Measurements from ENCODE around the gene GCAT. TPM values are rescaled to one million over a fixed set of nuclear protein-coding genes. Genes with fewer than 3 reads are reported as not detected.
A peak's percentile ranks its signal among the peaks of the same experiment; 100 is the strongest.

The GCAT gene
- total RNA-seq (2014; rRNA removed; shearing (Covaris generic)), result 13.4 and 14.6 TPM in 2 replicates
- 11.6 and 16.0 TPM in 2 replicates for polyA plus RNA-seq (2015; cell fraction: cytosol; rRNA removed)
- polyA plus RNA-seq (2015; cell fraction: nucleus; rRNA removed), result 10.3 and 11.3 TPM in 2 replicates

DNA sequence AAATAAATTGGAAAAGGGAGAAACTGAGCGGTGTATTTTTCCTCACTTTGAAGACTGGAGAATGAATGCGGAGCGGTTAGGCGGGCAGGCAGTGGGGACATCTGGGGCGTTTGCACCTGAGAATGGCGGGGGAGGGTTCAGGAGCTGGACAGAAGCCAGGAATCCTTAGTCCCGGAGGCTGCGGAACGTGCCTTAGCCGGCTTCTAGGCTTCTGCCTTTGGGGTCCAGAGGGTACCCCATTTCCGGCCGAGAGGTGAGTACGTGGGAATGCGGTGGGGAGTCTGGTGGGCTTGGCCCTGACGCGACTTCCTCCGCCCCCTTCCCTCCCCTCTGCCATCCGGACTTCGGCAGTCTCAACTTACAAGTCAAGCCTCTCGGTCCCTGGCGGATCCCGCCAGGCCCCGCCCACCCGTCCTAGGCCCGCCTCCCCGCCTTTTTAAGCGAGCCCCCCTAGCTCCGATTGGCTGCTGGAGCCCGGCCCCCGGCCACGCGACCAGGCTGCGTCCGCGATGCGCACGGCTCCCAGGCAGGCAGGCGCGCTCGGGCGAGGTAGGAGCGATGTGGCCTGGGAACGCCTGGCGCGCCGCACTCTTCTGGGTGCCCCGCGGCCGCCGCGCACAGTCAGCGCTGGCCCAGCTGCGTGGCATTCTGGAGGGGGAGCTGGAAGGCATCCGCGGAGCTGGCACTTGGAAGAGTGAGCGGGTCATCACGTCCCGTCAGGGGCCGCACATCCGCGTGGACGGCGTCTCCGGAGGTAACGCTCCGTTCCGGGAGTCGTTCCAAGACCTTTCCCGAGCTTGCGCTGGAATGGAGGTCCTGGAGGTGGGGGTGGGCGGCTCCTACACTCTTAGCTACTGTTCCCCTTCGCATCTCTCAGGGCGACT lies at the start of gene GCAT:
GCAT (plus strand) TSS at position 525 of the 884 bp plus-strand sequence; CDS start at position 559, 34 bp downstream.
- peak; percentile 89 for DNase-seq (ENCODE audit: low read depth)

DNA sequence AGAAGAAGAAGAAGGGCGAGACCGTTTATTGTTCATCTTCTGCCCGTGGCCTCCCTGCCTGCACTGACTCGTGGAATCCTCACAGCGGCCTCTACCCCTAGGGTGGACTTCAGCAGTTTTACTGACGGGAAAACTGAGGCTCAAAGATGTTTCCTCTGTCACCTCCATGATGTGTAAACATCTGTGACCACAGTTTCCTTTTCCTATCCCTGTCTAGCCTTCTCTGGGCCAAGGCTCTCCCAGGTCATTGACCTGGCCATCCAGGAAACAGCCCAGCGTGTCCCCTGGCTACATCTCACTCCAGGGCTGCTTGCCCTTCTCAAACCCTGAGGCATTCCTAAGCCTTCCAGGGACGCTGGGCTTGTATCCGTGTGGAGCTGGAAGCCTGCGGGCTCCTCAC lies 49.0 kb upstream of the GCAT start:
- DNase-seq (ENCODE audit: low read depth), result no peak

DNA sequence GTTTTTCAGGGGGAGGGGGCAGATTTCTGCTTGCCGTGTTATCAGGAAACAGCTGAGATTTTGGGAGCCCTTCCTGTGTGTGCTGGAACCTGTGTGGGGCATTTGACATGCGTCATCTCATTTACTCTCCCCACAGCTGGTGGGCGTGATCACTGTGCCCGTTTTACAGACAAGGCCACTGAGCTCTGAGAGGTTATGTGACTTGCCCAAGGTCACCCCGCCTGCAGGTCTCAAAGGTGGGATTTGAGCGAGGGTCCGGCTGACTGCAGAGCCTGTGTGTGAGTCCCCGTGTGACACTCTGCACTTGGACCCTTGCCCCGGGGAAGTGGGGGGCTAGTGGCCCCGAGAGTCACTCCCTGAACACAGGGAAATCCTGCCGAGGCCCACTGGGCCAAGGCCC lies 48.5 kb upstream of the GCAT start:
- DNase-seq (ENCODE audit: low read depth), result no peak

DNA sequence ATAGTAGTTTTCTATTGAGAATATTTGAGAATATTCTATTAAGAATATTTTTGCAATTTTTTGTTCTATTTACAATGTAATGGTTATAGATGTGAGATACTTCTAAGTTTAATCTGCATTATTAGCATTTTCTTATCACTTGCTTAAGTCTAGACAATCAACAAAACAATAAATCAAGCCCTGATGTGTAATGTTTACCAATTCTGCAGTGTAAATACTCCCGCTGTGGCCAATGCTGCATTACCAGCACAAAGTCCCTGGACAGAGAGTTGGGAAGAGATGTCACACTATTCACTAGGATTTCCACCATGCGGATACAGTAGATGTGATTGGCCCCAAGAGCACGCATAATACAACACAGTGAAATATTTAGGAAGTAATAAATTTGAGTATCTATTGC lies 47.6 kb upstream of the GCAT start:
- no peak for DNase-seq (ENCODE audit: low read depth)

DNA sequence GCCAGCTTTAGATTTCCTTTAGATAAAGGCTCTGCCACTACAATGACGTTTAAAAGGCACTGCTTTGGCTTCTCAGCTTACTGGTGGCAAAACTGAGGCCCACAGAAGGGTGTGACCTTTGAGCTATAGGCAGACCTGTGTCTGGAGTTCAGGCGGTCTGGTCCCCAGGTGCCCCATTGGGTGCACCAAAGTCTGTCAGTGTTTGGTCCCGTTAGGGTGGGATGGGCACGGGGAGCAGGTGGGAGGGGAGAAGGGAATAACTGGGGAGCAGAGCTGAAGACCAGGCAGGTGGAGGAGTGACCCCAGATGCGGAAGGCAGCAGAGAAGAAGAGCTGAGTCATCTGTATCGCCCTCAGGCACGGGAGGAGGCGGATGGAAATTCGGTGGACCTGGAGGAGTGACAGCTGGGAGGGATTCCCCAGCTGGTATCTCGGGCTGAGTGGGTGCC lies 45.3 kb upstream of the GCAT start:
- no peak for DNase-seq (ENCODE audit: low read depth)

DNA sequence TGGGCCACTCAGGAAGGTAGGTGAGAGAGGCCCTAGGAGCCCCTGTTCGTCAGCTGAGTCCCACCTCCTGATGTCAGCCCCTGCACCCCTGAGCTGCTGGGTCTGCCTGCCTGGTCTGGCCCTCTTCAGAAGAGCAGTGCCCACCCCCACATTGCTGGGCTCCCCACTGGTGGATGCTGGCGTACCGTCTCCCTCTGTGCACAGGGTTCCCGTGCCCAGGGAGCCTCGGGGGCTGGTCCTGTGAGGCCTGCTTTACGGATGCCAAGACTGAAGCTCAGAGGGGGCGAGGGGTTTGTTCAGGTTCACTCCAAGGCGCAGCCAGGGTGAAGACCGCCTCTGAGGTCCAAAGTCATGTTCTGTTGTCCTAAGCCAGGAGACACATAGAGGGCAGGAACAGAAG lies 44.7 kb upstream of the GCAT start:
- DNase-seq (ENCODE audit: low read depth), result no peak

DNA sequence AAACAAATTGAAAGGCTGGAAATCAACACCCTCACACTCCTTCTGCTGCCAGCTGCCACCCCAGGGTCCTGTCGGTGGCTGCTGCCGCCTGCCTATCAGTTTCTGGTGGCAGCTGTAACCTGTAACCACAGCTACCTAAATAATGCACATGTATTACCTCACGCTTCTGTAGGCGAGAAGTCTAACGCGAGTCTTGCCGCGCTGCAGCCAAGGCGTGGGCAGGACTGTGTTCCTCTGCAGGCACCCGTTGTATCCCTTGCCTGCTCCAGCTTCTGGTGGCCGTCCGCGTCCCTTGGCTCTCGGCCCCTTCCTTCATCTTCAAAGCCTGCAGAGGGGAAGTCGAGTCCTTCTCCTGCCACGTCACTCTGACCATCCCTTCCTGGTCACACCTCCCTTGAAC lies 44.1 kb upstream of the GCAT start:
- DNase-seq (ENCODE audit: low read depth), result no peak

DNA sequence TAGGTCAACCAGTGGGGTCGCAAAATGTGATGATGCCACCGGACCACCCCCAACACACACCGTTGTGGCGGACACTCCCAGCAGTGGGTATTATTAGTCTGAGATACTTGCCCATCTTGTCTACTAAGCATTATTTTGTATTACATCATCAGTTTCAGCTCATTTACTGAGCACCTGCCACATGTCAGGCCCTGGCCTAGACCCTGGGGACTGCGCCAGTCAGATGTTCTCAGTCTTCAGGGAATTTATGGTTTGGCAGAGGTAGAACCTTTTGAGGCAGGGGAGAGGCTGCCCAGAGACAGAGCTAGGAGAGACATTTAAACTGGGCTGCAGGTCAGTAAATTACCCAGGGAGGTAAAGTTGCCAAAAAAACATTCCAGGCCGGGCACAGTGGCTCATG lies 43.1 kb upstream of the GCAT start:
- no peak for DNase-seq (ENCODE audit: low read depth)

DNA sequence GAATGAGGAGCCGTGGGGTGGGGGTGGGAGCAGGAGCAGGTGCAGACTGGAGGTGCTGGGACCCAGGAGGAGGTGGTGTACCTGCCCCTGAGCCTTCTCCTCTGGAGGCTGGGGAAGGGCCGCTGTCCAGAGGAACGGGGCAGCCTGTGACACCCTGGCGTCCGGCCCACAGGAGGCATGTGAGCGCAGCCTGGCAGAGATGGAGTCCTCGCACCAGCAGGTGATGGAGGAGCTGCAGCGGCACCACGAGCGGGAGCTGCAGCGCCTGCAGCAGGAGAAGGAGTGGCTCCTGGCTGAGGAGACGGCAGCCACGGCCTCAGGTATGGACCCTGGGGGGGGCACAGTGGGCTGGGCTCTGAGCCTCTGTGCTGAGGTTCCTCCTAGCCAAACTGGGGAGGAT lies 42.2 kb upstream of the GCAT start:
- DNase-seq (ENCODE audit: low read depth), result no peak

DNA sequence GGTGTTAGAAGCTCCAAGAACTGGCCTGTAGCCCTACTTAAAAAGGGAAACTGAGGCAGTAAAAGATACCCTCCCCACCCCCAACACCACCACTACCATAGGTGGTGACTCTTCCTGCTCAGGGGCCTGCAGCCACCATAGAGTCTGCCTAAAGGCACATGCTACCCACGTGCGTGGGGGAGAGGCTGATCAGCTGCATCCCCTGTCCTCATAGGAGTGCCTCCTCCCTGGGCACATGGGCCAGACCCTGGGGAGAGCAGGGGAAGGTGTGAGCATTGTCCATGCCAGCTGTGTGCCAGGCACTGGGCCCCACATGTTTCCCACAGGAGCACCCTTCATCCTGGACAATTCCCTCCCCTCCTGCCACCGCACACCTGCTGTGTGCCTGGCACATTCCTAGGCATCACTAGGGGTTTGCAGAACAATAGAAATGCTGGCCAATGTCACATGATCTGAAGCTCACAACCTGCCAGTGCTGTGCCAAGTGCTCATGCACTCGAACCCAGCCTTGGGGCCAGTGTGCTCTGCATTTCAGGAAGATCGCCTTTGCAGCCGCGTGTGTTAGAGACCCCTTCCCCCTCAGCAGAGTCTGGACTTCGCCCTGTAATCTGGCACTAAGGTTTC lies 41.7 kb upstream of the GCAT start:
- no peak for DNase-seq (ENCODE audit: low read depth)

DNA sequence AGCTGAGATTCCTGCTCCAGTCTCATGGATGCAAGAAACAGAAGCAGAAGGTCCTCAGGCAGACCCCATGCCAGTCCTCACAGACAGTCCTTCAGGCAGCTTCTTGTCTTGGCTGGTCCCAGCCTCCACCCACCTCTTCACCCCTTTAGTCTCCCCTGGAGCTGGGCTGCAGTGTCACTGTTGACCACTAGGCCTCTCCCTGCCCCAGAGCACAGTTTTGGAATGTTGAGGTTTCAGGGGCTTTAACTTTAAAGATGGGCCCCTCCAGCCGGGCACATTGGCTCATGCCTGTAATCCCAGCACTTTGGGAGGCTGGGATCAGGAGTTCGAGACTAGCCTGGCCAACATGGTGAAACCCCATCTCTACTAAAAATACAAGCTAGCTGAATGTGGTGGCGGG lies 39.5 kb upstream of the GCAT start:
- DNase-seq (ENCODE audit: low read depth), result no peak

DNA sequence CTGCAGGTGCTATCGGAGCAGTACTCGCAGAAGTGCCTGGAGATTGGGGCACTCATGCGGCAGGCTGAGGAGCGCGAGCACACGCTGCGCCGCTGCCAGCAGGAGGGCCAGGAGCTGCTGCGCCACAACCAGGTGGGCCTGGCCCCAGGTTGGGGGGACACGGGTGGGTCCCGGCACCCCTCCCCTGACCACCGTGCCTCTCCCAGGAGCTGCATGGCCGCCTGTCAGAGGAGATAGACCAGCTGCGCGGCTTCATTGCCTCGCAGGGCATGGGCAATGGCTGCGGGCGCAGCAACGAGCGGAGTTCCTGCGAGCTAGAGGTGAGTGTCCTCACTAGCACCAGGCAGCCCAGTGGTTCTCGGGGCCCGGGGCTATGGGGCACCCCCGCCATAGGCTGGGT lies 38.7 kb upstream of the GCAT start:
- no peak for DNase-seq (ENCODE audit: low read depth)

DNA sequence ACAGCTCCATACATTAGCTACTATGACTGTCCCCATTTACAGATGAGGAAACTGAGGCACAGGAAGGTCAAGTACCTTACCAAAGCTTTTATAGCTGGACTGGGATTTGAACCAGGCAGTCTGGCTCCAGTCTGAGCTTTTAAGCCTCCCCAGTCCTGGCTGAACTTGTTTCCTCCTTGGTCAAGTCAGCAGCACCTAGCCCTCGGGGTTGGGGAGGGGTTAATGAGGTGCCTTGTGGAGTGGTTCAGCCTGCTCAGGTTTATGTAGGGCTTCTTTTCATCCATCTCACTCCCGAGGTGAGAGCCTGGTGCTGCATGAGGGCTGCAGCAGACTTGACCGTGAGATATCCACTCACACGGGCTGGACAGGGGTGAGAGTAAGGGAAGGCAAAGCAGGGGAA lies 36.7 kb upstream of the GCAT start:
- DNase-seq (ENCODE audit: low read depth), result no peak

DNA sequence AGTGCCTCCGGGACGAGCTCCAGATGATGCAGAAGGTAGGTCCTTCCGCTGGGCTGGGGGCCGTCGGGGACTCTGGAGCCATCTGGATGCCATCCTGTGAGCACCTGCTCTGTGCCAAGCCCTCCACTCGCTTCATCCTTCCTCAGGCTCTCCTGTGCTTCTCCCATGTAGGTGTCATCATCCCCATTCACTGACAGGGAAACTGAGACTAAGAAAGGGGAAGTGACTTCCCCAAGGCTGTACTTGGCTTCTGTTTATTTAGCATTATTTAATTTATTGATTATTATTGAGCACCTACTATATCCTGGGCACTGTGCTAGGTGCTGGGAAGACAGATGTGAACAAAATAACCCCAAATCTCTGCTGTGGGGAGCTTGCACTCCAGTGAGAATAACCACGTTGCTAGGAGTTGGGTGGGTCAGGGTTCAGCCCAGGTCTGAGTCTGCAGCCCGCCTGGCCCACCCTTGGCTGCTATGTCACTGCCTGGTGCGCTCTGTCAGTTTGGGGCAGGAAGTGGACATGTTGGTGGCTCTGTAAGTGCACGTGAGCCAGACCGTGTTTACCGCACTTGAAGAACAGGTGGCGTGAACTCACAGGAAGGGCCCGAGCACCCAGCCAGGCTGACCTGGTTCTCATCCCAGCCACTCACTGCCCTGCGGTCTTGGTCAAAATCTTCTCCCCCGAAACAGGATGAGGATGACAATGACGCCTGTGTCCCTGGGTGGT lies 35.9 kb upstream of the GCAT start:
- DNase-seq (ENCODE audit: low read depth), result no peak

DNA sequence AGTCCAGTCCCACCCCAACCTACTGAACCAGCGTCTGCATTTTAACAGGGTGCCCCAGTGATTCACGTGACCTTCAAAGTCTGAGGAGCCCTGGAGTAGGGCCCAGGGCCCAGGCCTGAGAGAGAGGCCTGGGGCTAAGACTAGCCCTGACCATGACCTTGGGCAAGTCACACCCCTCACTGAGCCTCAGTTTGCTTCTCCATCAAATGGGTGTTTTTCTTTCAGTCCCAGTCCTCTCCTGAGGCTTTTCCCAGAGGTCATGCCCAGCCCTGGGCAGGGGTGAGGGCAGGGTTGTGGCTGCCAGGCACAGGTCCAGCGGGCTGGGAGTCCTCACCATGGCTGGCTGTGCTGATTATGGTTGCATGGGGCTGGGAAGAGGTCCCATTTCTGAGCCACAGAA lies 33.0 kb upstream of the GCAT start:
- DNase-seq (ENCODE audit: low read depth), result no peak

DNA sequence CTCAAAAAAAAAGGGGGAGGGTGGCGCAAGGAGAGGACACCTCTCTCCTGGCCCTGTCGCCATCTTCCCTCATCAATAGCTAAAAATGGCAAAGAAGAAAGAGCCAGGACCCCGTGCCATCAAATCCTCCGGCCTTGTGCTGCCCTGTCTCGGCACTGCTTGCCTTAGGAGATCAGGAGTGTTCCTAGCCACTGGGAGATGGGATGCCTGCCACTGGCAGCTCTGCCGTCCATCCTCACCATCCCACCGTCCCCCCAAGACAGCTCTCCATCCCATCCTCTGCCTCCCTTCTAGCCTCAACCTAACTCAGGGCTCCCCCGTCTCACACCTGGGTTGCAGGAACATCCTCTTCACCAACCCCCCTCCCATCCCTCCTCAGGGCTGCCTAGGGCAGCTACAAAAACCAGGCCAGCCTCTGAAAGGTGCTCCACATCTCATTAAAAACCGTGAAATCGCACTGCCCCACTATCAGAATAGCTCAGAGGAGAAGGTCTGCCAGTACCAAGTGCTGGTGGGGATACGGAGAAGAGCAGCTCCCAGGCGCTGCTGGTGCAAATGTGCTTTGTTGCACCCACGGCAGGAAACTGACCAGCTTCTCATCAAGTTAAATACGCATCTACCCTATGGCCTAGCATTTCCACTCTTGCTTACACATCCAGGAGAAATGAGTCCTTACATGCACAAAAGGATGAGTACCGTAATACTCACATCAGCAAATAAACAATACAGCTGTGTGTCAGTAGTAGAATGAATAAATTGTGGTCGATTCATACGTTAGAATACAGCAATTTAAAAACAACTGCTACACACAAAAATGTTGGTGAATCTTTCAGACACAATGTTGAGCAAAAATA lies 31.7 kb upstream of the GCAT start:
- peak; percentile 51 for DNase-seq (ENCODE audit: low read depth)

DNA sequence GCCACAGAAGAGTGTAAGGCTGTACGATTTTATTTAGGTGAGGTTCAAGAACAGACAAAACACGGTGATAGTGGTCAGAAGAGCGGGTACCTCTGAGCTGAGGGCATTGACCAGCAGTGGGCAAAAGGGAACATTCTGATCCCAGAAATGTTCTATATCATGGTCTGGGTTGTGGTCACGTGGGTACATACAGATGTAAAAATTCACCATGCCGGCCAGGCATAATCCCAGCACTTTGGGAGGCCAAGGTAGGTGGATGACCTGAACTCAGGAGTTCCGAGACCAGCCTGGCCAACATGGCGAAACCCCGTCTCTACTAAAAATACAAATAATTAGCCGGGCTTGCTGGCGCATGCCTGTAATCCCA lies 31.1 kb upstream of the GCAT start:
- no peak for DNase-seq (ENCODE audit: low read depth)

DNA sequence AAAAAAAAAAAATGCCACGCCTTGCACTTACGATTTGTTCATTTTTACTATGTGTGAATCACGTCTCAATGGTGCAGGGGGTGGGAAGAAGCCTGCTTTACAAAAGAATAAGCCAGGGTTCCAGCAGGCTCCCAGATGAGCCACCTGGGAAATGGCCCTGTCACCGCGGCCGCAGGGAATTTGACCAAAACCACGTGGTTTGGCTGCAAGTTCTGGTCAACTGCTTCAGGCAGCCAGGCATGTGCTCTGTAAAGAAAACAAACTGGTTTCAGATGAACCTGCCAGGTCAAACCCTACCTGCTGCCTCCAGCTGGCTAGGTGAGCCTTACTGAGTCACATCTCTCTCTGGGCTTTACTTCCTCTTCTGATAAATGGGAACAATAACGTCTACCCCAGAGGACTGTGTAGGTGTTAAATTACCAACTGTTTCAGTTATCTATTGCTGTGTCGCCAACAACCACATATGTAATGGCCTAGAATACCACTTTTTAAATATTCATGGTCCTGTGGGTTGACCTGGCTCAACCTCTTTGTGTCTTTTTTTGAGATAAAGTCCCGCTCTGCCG lies 30.5 kb upstream of the GCAT start:
- DNase-seq (ENCODE audit: low read depth), result peak; percentile 85

DNA sequence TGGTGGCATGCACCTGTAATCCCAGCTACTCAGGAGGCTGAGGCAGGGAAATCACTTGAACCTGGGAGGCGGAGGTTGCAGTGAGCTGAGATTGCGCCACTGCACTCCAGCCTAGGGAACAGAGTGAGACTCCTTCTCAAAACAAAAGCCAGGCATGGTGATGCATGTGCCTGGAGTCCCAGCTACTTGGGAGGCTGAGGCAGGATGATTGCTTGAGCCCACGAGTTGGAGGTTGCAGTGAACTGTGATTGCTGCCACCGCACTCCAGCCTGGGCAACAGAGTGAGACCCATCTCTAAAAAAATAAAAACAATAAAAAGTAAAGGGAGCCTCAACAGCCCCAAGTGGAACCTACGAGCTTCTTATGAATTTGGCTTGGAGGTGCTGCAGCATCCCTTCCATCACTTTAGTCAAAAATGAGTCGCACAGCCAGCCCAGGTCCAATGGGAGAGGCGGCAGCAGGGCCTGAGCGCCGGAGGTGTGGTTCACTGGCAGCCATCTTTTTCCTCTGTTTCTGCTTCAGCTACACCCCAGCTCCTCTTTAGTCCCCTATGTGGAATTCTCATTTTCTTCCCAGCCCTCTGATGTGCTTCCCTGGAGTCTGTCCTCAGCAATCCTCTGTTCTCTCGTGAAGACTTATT lies 29.2 kb upstream of the GCAT start:
- DNase-seq (ENCODE audit: low read depth), result no peak

DNA sequence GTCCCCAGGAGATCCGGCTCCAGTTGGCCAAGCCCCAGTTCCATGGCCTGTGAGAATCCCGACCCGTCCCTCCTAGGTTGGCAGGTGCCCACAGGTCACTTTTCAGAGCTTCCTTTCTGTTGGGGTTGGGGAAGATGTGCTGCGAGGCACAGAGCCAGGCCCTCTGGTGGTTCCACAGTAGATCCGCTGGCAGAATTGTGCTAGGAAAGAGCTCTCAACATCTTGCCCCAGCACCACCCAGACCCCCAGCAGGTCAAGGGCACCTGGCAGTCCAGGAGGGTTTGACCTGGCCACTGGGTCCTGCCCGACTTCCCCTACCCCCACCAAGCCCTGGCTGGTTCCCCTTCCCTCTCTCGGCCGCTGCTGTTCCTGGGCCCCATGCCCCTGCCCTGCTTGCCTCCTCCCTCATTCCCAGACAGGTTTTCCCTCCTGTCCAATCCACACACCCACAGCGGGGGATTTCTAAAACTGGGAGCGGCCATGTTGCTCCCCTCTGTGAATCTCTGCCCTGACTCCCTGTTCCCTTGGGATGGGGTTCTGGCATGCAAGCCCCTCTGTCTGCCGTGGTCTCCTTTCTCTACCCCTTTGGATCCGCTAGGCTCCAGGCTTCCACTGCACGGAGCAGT lies 26.2 kb upstream of the GCAT start:
- DNase-seq (ENCODE audit: low read depth), result no peak
